GM21825 (cell line): Measurements from ENCODE around the gene SEZ6L.

Experiments used
- ATAC-seq: cut with Tn5 transposase; IDR thresholded peaks from one replicate; pipeline ENCODE4 v1.9.1; 2021; ENCODE audit warnings: mild to moderate bottlenecking, moderate library complexity; ENCODE audit not compliant: unreplicated experiment

The SEZ6L gene

GRCh38 chr22:26238596-26238995, 69.3 kb downstream of the SEZ6L start:
- ATAC-seq = no peak

DNA sequence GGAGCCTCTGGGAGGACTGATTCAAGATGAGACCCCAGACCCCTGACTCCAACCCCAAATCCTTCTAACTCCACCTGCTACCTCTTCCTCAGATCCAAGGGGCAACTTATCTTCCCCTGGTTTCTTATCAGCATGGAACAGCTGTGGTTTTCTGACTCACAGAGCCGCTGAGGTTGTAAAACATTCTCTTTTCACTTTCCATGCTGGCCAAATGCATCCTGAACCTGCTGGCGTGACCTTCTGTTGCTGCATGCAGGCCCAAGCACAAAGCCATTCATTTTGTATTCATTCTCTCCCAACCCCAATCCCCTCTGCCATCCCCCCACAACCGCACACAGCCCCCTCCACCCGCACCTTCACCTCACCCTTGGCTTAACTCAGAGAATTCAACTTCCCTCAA, 70.3 kb downstream of the SEZ6L start:
- no peak for ATAC-seq

- ATAC-seq = no peak
These were observed 72.1 kb downstream of the SEZ6L start for GRCh38 chr22:26241361-26241760.

- ATAC-seq = no peak
These were observed 75.7 kb downstream of the SEZ6L start for GRCh38 chr22:26245001-26245400.

DNA sequence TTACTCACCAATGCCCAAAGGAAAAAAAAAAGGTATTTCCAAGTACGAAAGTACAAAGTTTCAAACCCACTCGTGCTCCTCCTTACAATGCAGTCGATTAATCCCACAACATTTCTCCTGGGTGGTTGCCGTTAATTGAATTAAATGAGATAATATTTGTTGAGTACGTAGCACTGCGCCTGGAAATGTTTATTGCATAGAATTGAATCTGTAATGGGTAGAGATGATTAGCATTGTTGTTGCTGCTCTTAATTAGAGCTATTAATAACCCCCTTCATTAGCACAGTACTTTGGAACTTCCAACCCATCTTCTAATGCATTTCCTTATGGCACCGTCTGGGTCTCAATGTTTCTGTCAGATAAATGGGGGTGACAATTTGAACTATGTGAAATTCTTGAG, 77.3 kb downstream of the SEZ6L start:
- no peak for ATAC-seq

- ATAC-seq = no peak
These were observed 82.6 kb downstream of the SEZ6L start for GRCh38 chr22:26251869-26252268.

GRCh38 chr22:26259510-26259909, 90.2 kb downstream of the SEZ6L start:
- no peak for ATAC-seq

- no peak for ATAC-seq
These were observed 94.9 kb downstream of the SEZ6L start for GRCh38 chr22:26264162-26264561.

DNA sequence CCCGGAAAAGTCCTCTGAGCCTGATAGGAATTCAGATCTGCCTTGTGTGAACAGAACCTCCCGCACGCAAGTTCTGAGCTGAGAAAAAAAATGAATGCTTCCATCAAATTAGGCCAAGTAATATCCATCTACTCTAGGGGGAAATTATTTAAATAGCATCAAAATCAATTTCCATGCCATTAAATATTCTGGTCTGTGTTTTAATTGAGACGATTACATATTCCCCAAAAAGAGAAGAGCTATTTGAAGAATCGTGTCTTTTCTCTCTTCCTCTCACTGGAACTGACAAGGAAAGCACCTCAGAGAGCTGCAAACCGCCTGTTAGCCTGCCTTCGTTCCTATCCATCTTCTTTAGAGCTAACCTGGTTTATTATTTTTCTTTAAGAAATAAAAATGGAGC, 96.0 kb downstream of the SEZ6L start:
- ATAC-seq = no peak

GRCh38 chr22:26265909-26266308, 96.6 kb downstream of the SEZ6L start:
- ATAC-seq = no peak

- no peak for ATAC-seq
These were observed 98.6 kb downstream of the SEZ6L start for GRCh38 chr22:26267856-26268255.

DNA sequence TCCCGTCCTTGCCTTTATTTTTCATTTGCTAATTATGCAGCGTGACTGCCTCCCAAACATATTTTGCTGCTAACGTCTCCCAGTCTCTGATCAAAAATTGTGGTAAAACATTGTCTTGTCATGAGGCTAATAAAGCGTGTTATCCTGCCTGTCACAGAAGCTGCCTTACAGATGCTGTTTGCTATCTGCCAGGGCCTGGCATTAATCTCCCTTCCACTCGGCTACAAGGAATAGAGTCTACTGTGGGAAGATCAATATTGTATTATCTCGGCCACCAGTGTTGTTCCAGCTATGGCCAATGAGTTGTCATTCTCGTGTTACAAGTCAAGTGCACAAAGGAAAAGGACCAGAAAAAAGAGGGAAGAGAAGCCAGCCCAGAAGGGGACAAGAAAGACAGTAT, 100.3 kb downstream of the SEZ6L start:
- no peak for ATAC-seq

DNA sequence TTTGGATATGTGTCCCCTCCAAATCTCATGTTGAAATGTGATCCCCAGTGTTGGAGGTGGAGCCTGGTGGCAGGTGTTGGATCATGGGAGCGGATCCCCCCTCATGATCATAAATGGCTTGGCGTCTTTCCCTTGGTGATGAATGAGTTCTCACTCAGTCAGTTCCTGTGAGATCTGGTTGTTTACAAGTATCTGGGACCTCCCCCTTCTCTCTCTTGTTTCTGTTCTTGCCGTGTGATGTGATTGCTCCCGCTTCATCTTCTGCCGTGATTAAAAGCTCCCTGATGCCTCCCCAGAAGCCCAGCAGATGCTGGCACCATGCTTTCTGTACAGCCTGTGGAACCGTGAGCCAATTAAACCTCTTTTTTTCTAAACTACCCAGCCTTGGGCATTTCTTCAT, 102.2 kb downstream of the SEZ6L start:
- no peak for ATAC-seq

DNA sequence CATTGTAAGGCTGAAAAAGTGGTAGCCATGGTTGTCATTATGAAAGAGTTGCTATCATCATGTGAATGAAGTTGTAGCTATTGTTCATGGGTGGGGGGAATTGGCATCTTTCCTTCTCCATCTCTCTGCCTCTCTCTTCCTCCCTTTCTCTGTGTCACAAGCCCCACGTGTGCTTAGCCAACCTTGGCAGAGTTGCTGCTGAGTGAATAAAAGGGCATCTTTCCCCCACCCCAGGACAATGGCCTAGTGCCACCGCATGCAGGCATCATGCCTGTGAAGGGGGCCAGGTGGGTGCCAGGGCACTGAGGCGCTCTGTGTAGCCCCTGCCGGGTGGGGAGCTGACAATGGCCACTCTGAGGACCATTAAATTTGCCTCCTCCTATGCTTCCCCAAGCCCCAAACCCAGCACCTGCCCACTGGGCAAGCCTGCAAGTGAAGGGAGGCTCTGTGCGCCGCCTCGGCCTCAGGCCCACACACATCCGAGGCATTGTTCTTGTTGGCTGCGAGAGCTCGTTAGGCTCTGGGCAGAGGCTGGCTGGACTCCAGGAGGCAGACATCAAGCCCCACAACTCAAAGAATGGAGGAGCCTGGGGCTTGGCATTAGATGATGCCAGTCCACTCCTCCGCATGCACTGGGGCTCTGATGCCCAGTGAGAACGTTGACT, 103.9 kb downstream of the SEZ6L start:
- ATAC-seq = no peak

GRCh38 chr22:26276529-26277160, 107.4 kb downstream of the SEZ6L start:
- ATAC-seq = no peak

DNA sequence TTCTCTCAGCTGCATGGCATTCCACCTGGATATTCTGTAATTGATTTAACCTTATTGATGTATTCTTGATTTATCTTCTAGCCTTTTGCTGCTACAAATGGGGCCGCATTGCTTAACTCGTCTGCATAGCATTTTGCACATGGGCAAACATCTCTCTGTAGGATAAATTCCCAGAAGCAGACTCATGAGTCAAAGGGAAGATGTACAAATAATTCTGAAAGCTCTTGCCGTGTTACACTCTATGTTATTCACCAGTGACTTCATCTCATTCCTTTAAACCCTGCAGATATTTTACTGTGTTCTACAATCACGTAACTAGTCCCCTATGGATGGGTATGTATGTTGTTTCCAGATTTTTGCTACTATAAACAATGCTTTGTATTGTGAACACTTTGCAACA, 112.7 kb downstream of the SEZ6L start:
- ATAC-seq = no peak

GRCh38 chr22:26283330-26283729, 114.1 kb downstream of the SEZ6L start:
- ATAC-seq = no peak

- no peak for ATAC-seq
These were observed 116.4 kb downstream of the SEZ6L start for GRCh38 chr22:26285632-26286031.

- no peak for ATAC-seq
These were observed 117.0 kb downstream of the SEZ6L start for GRCh38 chr22:26286091-26286820.

- no peak for ATAC-seq
These were observed 118.3 kb downstream of the SEZ6L start for GRCh38 chr22:26287382-26288225.

DNA sequence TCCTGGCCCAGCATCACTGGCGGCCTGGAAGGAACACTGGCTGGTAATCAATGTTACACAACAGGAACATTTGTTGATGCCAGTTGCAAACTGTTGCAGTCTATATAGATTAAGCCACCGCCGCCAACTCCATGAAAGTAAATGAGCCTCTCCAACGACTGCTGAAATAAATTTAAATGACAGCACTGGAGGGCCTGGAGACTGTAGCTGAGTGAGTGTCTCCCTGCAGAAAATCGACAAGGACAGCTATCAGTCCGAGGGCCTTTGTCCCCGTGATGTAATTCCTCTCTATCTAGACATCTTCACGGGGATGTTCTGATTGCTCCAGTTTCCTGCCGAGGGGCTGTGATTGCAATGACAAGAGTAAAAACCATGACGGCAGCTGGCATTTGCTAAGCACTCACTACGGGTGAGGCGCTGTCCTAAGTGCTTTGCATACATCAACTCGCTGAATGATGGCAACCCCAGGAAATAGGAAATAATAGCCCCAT, 120.4 kb downstream of the SEZ6L start:
- no peak for ATAC-seq
